Gastroesophageal sphincter (tissue), 3 donors: ENCODE results near the gene EHD1.

Experiments used
- CTCF ChIP-seq, 4 experiments: fragments of 200-600 bp in 2 of 4; fragments of 450-650 bp in 2 of 4; sonication (generic) in 1 of 4; IDR thresholded peaks; one replicate each; pipeline ENCODE4 v1.5.1; 2017 to 2019; ENCODE audit warnings: antibody characterized with exemption in 4 of 4, mild to moderate bottlenecking in 2 of 4, moderate library complexity in 2 of 4
- EP300 ChIP-seq: sonication (generic); formaldehyde crosslinking; IDR thresholded peaks from one replicate; pipeline ENCODE4 v1.6.1; 2017; ENCODE audit warnings: antibody characterized with exemption, mild to moderate bottlenecking
- POLR2A ChIP-seq, 2 donors: fragments of 450-650 bp; IDR thresholded peaks; one replicate each; pipeline ENCODE4 v1.6.1; 2017; ENCODE audit warnings: antibody characterized with exemption in 2 of 2, mild to moderate bottlenecking in 2 of 2, moderate library complexity in 1 of 2

GRCh38 chr11:64894070-64894811 lies 15.8 kb upstream of the EHD1 start:
- TF ChIP-seq POLR2A (IDR thresholded peaks at IDR 0.05) (no peak), CTCF (IDR thresholded peaks at IDR 0.05) (peak in 3 of 4 experiments; percentile 83 to 95 (median 93)), EP300 (no peak)
